ENCODE results near the gene BCAS4. TPM values are rescaled to one million over a fixed set of nuclear protein-coding genes. Genes with fewer than 3 reads are reported as not detected.

Gene BCAS4
- total RNA-seq, 4 donors from 2014 or later, result 6.6 to 15.7 (median 13.1) TPM

GRCh38 chr20:50843331-50844276, 48.7 kb downstream of the BCAS4 start:
- Histone ChIP-seq H3K27me3 (no peaks in the 10 kb centered on the region), H3K9me3 (no peaks in the 10 kb centered on the region), H3K27ac (no peak overlapping the region), H3K4me1 (peaks cover 7 to 10% of the 10 kb centered on the region in 2 donors), H3K4me3 (replicated peaks in 1 of 3) (no peak overlapping the region), H3K36me3 (no peaks in the 10 kb centered on the region)
- intact Hi-C loops (cut with DNase I), result no loop called here
- 89 to 95% methylated on average over 9 of the region's 9 CpGs for WGBS, 2 donors
- TF ChIP-seq CTCF (IDR thresholded peaks at IDR 0.05) (no peak), POLR2A (IDR thresholded peaks at IDR 0.05) (no peak)
- DNase-seq, result no peak

- 85 to 96% methylated on average over 7 to 8 of the region's 9 CpGs for WGBS, 2 donors
- Histone ChIP-seq H3K9me3 (no peaks in the 10 kb centered on the region), H3K27me3 (no peaks in the 10 kb centered on the region), H3K4me3 (replicated peaks in 1 of 3) (no peak overlapping the region), H3K4me1 (peaks cover 12 to 19% of the 10 kb centered on the region in 2 donors), H3K36me3 (no peaks in the 10 kb centered on the region), H3K27ac (no peak overlapping the region)
- peak; percentile 21 to 26 for DNase-seq
- intact Hi-C loops (cut with DNase I), result no loop called here
- TF ChIP-seq POLR2A (IDR thresholded peaks at IDR 0.05) (no peak), CTCF (IDR thresholded peaks at IDR 0.05) (no peak)
Measured at GRCh38 chr20:50844430-50845100, 49.7 kb downstream of the BCAS4 start.

GRCh38 chr20:50845566-50846215, 50.8 kb downstream of the BCAS4 start:
- no peak for DNase-seq
- intact Hi-C loops (cut with DNase I), result no loop called here
- 95% methylated on average over 8 to 10 of the region's 15 CpGs for WGBS, 2 donors

GRCh38 chr20:50848341-50848808, 53.5 kb downstream of the BCAS4 start:
- intact Hi-C loops (cut with DNase I), result no loop called here
- peak; percentile 92 to 93 for DNase-seq
- Histone ChIP-seq H3K4me1 (peaks cover 12 to 21% of the 10 kb centered on the region in 2 donors), H3K9me3 (no peaks in the 10 kb centered on the region), H3K27ac (peak overlapping the region; percentile 80 to 94 (median 80)), H3K27me3 (no peaks in the 10 kb centered on the region), H3K36me3 (no peaks in the 10 kb centered on the region), H3K4me3 (replicated peaks in 1 of 3) (no peak overlapping the region)
- TF ChIP-seq POLR2A (IDR thresholded peaks at IDR 0.05), result no peak
- TF ChIP-seq CTCF (IDR thresholded peaks at IDR 0.05), result no peak
- 21 to 25% methylated on average over 6 to 8 of the region's 8 CpGs for WGBS, 2 donors

More at GRCh38 chr20:50845566-50846215, 50.8 kb downstream of the BCAS4 start:
- H3K4me1 ChIP-seq, result peaks cover 12 to 21% of the 10 kb centered on the region in 2 donors
- no peaks in the 10 kb centered on the region for H3K27me3 ChIP-seq
- TF ChIP-seq CTCF (IDR thresholded peaks at IDR 0.05), result no peak
- TF ChIP-seq POLR2A (IDR thresholded peaks at IDR 0.05), result no peak
- no peaks in the 10 kb centered on the region for H3K36me3 ChIP-seq
- H3K9me3 ChIP-seq, result no peaks in the 10 kb centered on the region
- H3K27ac ChIP-seq, result no peak overlapping the region
- no peak overlapping the region for H3K4me3 ChIP-seq (replicated peaks in 1 of 3)

Measured in thyroid gland (tissue), 4 donors.